HG02970 (cell line): Measurements from ENCODE around the gene CYTH4.
A peak's percentile ranks its signal among the peaks of the same experiment; 100 is the strongest.
"Not testable (repeated sequence)": the region's sequence is repeated elsewhere in the genome, so short reads cannot be mapped to it uniquely, and the experiment has no call there.

Source experiments
- ATAC-seq: cut with Tn5 transposase; IDR thresholded peaks from one replicate; pipeline ENCODE4 v1.9.1; 2021; ENCODE audit warnings: mild to moderate bottlenecking, moderate library complexity, moderate number of reproducible peaks; ENCODE audit not compliant: unreplicated experiment, low FRiP score

CYTH4 gene

GRCh38 chr22:37282385-37282677 lies at the start of gene CYTH4:
TSS of gene CYTH4 (plus strand) at chr22:37282508. CDS start at chr22:37282570, 62 bp downstream.
- no peak for ATAC-seq

- not testable (repeated sequence) for ATAC-seq
These were observed 48.9 kb upstream of the CYTH4 start for GRCh38 chr22:37233371-37233750.

GRCh38 chr22:37233751-37234631 lies 48.3 kb upstream of the CYTH4 start:
- ATAC-seq = no peak

- no peak for ATAC-seq
These were observed 47.3 kb upstream of the CYTH4 start for GRCh38 chr22:37234736-37235711.

- ATAC-seq = no peak
These were observed 46.3 kb upstream of the CYTH4 start for GRCh38 chr22:37235897-37236607.

- no peak for ATAC-seq
These were observed 44.7 kb upstream of the CYTH4 start for GRCh38 chr22:37237371-37238268.

- no peak for ATAC-seq
These were observed 42.7 kb upstream of the CYTH4 start for GRCh38 chr22:37239336-37240239.

- ATAC-seq = no peak
These were observed 41.9 kb upstream of the CYTH4 start for GRCh38 chr22:37240240-37240940.

- ATAC-seq = no peak
These were observed 41.4 kb upstream of the CYTH4 start for GRCh38 chr22:37240941-37241320.

- ATAC-seq = no peak
These were observed 40.8 kb upstream of the CYTH4 start for GRCh38 chr22:37241351-37242142.

- ATAC-seq = peak; percentile 46
These were observed 39.9 kb upstream of the CYTH4 start for GRCh38 chr22:37242395-37242918.

- peak; percentile 8 for ATAC-seq
These were observed 38.8 kb upstream of the CYTH4 start for GRCh38 chr22:37243402-37244113.

- peak; percentile 34 for ATAC-seq
These were observed 38.0 kb upstream of the CYTH4 start, which contains the start of gene RAC2 for GRCh38 chr22:37244114-37244921. TSS of gene RAC2 (minus strand) at chr22:37244269. CDS start at chr22:37244148, 121 bp downstream.

GRCh38 chr22:37244922-37245722 lies 37.2 kb upstream of the CYTH4 start:
- ATAC-seq = no peak

GRCh38 chr22:37245740-37246139 lies 36.6 kb upstream of the CYTH4 start:
- no peak for ATAC-seq
